ENCODE results near the gene NFKBIE. TPM values are rescaled to one million over a fixed set of nuclear protein-coding genes. Genes with fewer than 3 reads are reported as not detected.
A peak's percentile ranks its signal among the peaks of the same experiment; 100 is the strongest.

NFKBIE gene
- total and polyA plus RNA-seq, 2 experiments from 2014 or later: 14.6 to 25.9 TPM

GRCh38 chr6:44258325-44258863 is 7.0 kb downstream of the NFKBIE start:
- peaks cover 15% of the 10 kb centered on the region; the same call in 1 of the 2 replicates for H3K79me2 ChIP-seq (replicated peaks; ENCODE audit: insufficient read depth)
- no peaks in the 10 kb centered on the region for H3K27me3 ChIP-seq (ENCODE audit: insufficient read depth)
- H3K36me3 ChIP-seq (ENCODE audit: insufficient read depth): peaks cover 10% of the 10 kb centered on the region
- Mint-ChIP-seq H3K27me3 (ENCODE audit: insufficient read depth, low read depth, poor library complexity) (peaks cover 47% of the 10 kb centered on the region), H3K9me3 (peaks cover 7% of the 10 kb centered on the region), H3K36me3 (ENCODE audit: low read depth) (peaks cover 49% of the 10 kb centered on the region), H3K4me3 (peak overlapping the region; percentile 78), H3K4me1 (peaks cover 50% of the 10 kb centered on the region), H3K27ac (no peak overlapping the region)
- ATAC-seq (no peak), DNase-seq (ENCODE audit: low spot score) (no peak)
- H2AFZ ChIP-seq: no peak overlapping the region
- H4K20me1 ChIP-seq (replicated peaks; ENCODE audit: insufficient read depth): peaks cover 7% of the 10 kb centered on the region; the same call in 1 of the 2 replicates
- H3K4me1 ChIP-seq (ENCODE audit: insufficient read depth): peaks cover 6% of the 10 kb centered on the region
- peak overlapping the region; percentile 81 for H3K4me2 ChIP-seq
- H3F3A ChIP-seq (replicated peaks; ENCODE audit: low read depth): peaks cover 32% of the 10 kb centered on the region
- no peak overlapping the region for H3K4me3 ChIP-seq
- H3K9me2 ChIP-seq (ENCODE audit: insufficient read depth): no peaks in the 10 kb centered on the region
- TF ChIP-seq STAT1 (IDR thresholded peaks at IDR 0.05; ENCODE audit: unreplicated experiment): no peak
- no peak overlapping the region for H3K27ac ChIP-seq (ENCODE audit: low read depth)

- peak overlapping the region; percentile 81 for H3K4me2 ChIP-seq
- H3K9me3 Mint-ChIP-seq: peaks cover 7% of the 10 kb centered on the region
- H3K27me3 Mint-ChIP-seq (ENCODE audit: insufficient read depth, low read depth, poor library complexity): peaks cover 49% of the 10 kb centered on the region
- peaks cover 1% of the 10 kb centered on the region for H3K4me1 ChIP-seq (ENCODE audit: insufficient read depth)
- H3K4me3 Mint-ChIP-seq: peak overlapping the region; percentile 78
- H3K4me1 Mint-ChIP-seq: peaks cover 49% of the 10 kb centered on the region
- H3K4me3 ChIP-seq: peak overlapping the region; percentile 94
- H3K27me3 ChIP-seq (ENCODE audit: insufficient read depth): no peaks in the 10 kb centered on the region
- H3K79me2 ChIP-seq (replicated peaks; ENCODE audit: insufficient read depth): peaks cover 15% of the 10 kb centered on the region; the same call in 1 of the 2 replicates
- peak overlapping the region; percentile 60; the same call in 1 of the 2 replicates for H2AFZ ChIP-seq
- H3K36me3 ChIP-seq (ENCODE audit: insufficient read depth): peaks cover 15% of the 10 kb centered on the region
- H3F3A ChIP-seq (replicated peaks; ENCODE audit: low read depth): peaks cover 38% of the 10 kb centered on the region
- TF ChIP-seq CTCF (conservative IDR thresholded peaks at IDR 0.05; ENCODE audit: low read depth in 2 of 2) (0 out of 4 replicates have a peak, but pooled peaks of 1 of the 2 experiments have one; percentile 6), JUNB (IDR thresholded peaks at IDR 0.05; ENCODE audit: unreplicated experiment) (no peak)
- peaks cover 10% of the 10 kb centered on the region; the same call in 1 of the 2 replicates for H4K20me1 ChIP-seq (replicated peaks; ENCODE audit: insufficient read depth)
- peak overlapping the region; percentile 94 for H3K27ac Mint-ChIP-seq
- H3K36me3 Mint-ChIP-seq (ENCODE audit: low read depth): peaks cover 55% of the 10 kb centered on the region
- no peaks in the 10 kb centered on the region for H3K9me2 ChIP-seq (ENCODE audit: insufficient read depth)
- H3K27ac ChIP-seq (ENCODE audit: low read depth): peak overlapping the region; percentile 83
- DNase-seq (ENCODE audit: low spot score) (no peak), ATAC-seq (no peak)
These were observed 7.5 kb downstream of the NFKBIE start for GRCh38 chr6:44257753-44258324.

GRCh38 chr6:44257025-44257752 is 8.2 kb downstream of the NFKBIE start, which contains the start of gene SLC35B2:
SLC35B2 (minus strand) TSS chr6:44257528; CDS start chr6:44257410, 118 bp downstream.
- peaks cover 22% of the 10 kb centered on the region for H3K36me3 ChIP-seq (ENCODE audit: insufficient read depth)
- TF ChIP-seq ZNF462 (CRISPR knock-in tag; IDR thresholded peaks at IDR 0.05): no peak
- TF ChIP-seq POLR2AphosphoS5 (IDR thresholded peaks at IDR 0.05; ENCODE audit: low read depth): peak; percentile 77
- TF ChIP-seq CREB1 (CRISPR knock-in tag; IDR thresholded peaks at IDR 0.05; ENCODE audit: low read depth): 0 out of 2 replicates have a peak, but pooled peaks have one; percentile 35

More at GRCh38 chr6:44257025-44257752, 8.2 kb downstream of the NFKBIE start, which contains the start of gene SLC35B2:
- H3K79me2 ChIP-seq (replicated peaks; ENCODE audit: insufficient read depth): peaks cover 15% of the 10 kb centered on the region; the same call in 1 of the 2 replicates
- DNase-seq (ENCODE audit: low spot score) (peak; percentile 83), ATAC-seq (peak; percentile 25)
- H3K4me3 ChIP-seq: peak within 1 kb of the TSS; percentile 94
- peaks cover 13% of the 10 kb centered on the region for H4K20me1 ChIP-seq (replicated peaks; ENCODE audit: insufficient read depth)
- Mint-ChIP-seq H3K9me3 (peaks cover 7% of the 10 kb centered on the region), H3K36me3 (ENCODE audit: low read depth) (peaks cover 61% of the 10 kb centered on the region), H3K27ac (peak within 1 kb of the TSS; percentile 97), H3K4me3 (peak within 1 kb of the TSS; percentile 96), H3K27me3 (ENCODE audit: insufficient read depth, low read depth, poor library complexity) (peaks cover 45% of the 10 kb centered on the region), H3K4me1 (peaks cover 46% of the 10 kb centered on the region)
- peak within 1 kb of the TSS; percentile 60; the same call in 1 of the 2 replicates for H2AFZ ChIP-seq
- no peaks in the 10 kb centered on the region for H3K4me1 ChIP-seq (ENCODE audit: insufficient read depth)
- peak within 1 kb of the TSS; percentile 97 for H3K27ac ChIP-seq (ENCODE audit: low read depth)
- H3K4me2 ChIP-seq: peak within 1 kb of the TSS; percentile 97
- H3K27me3 ChIP-seq (ENCODE audit: insufficient read depth): no peaks in the 10 kb centered on the region
- peaks cover 44% of the 10 kb centered on the region for H3F3A ChIP-seq (replicated peaks; ENCODE audit: low read depth)
- H3K9me2 ChIP-seq (ENCODE audit: insufficient read depth): no peaks in the 10 kb centered on the region

Data from GM23338 (cell line).